WTC11 (cell line): ENCODE data around the gene SEMA6C.

Source experiments
- CREM ChIP-seq: sonication (generic); formaldehyde crosslinking; IDR thresholded peaks from 2 replicates; pipeline ENCODE4 v1.8.1; 2022; ENCODE audit warnings: mild to moderate bottlenecking, missing genetic modification reagents, moderate library complexity
- ETV6 ChIP-seq: sonication (generic); formaldehyde crosslinking; IDR thresholded peaks from 2 replicates; pipeline ENCODE4 v1.8.1; 2022; ENCODE audit warnings: mild to moderate bottlenecking, missing genetic modification reagents
- FOXP1 ChIP-seq: sonication (generic); formaldehyde crosslinking; IDR thresholded peaks from 2 replicates; pipeline ENCODE4 v1.8.0; 2022; ENCODE audit warnings: missing genetic modification reagents, mild to moderate bottlenecking, moderate library complexity, borderline replicate concordance
- KAT7 ChIP-seq: sonication (generic); formaldehyde crosslinking; IDR thresholded peaks from 2 replicates; pipeline ENCODE4 v1.8.1; 2023; ENCODE audit warnings: missing genetic modification reagents, mild to moderate bottlenecking, borderline replicate concordance
- NFATC4 ChIP-seq: fragments of 250-450 bp; sonication (Bioruptor Pico); IDR thresholded peaks from 2 replicates; pipeline ENCODE4 v1.9.0; 2021; ENCODE audit warnings: mild to moderate bottlenecking
- NFYB ChIP-seq: sonication (generic); formaldehyde crosslinking; conservative IDR thresholded peaks from 2 replicates; pipeline ENCODE4 v1.8.0; 2022; ENCODE audit warnings: low read depth, missing genetic modification reagents
- NR1H2 ChIP-seq: sonication (generic); formaldehyde crosslinking; IDR thresholded peaks from 2 replicates; pipeline ENCODE4 v1.9.0; 2021; ENCODE audit warnings: mild to moderate bottlenecking, moderate library complexity, missing genetic modification reagents
- SP1 ChIP-seq: sonication (generic); formaldehyde crosslinking; conservative IDR thresholded peaks from 2 replicates; pipeline ENCODE4 v1.8.1; 2022; ENCODE audit warnings: missing genetic modification reagents
- TP53 ChIP-seq: sonication (generic); formaldehyde crosslinking; IDR thresholded peaks from 2 replicates; pipeline ENCODE4 v1.8.1; 2023; ENCODE audit warnings: mild to moderate bottlenecking, missing genetic modification reagents
- ZNF317 ChIP-seq: sonication (generic); formaldehyde crosslinking; IDR thresholded peaks from 2 replicates; pipeline ENCODE4 v1.8.1; 2023; ENCODE audit warnings: low read depth, mild to moderate bottlenecking, moderate library complexity, missing genetic modification reagents, borderline replicate concordance
- ZSCAN18 ChIP-seq: fragments of 250-450 bp; sonication (Bioruptor Pico); IDR thresholded peaks from 2 replicates; pipeline ENCODE4 v2.1.2; 2022; ENCODE audit warnings: mild to moderate bottlenecking, moderate library complexity
- TF ChIP-seq, protein P1 (sequence below): fragments of 200-600 bp; IDR thresholded peaks from 2 replicates; pipeline ENCODE4 v1.8.0; 2022; ENCODE audit warnings: antibody characterized with exemption

- TF ChIP-seq, protein P1, sequence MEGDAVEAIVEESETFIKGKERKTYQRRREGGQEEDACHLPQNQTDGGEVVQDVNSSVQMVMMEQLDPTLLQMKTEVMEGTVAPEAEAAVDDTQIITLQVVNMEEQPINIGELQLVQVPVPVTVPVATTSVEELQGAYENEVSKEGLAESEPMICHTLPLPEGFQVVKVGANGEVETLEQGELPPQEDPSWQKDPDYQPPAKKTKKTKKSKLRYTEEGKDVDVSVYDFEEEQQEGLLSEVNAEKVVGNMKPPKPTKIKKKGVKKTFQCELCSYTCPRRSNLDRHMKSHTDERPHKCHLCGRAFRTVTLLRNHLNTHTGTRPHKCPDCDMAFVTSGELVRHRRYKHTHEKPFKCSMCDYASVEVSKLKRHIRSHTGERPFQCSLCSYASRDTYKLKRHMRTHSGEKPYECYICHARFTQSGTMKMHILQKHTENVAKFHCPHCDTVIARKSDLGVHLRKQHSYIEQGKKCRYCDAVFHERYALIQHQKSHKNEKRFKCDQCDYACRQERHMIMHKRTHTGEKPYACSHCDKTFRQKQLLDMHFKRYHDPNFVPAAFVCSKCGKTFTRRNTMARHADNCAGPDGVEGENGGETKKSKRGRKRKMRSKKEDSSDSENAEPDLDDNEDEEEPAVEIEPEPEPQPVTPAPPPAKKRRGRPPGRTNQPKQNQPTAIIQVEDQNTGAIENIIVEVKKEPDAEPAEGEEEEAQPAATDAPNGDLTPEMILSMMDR, result no peak
- no peak for TF ChIP-seq ZNF317 (CRISPR knock-in tag)
- TF ChIP-seq ETV6, result no peak
- TF ChIP-seq NR1H2 (CRISPR knock-in tag), result no peak
- no peak for TF ChIP-seq ZSCAN18 (CRISPR knock-in tag)
- TF ChIP-seq NFYB (CRISPR knock-in tag), result no peak
- no peak for TF ChIP-seq TP53 (CRISPR knock-in tag)
- no peak for TF ChIP-seq NFATC4
- TF ChIP-seq FOXP1 (CRISPR knock-in tag), result no peak
- no peak for TF ChIP-seq CREM (CRISPR knock-in tag)
- no peak for TF ChIP-seq KAT7 (CRISPR knock-in tag)
- no peak for TF ChIP-seq SP1
Observed at GRCh38 chr1:151085953-151086559, 60.4 kb downstream of the SEMA6C start.
